Heart right ventricle (tissue), 16 donors: Measurements from ENCODE around the gene CDC42BPA. TPM values are rescaled to one million over a fixed set of nuclear protein-coding genes. Genes with fewer than 3 reads are reported as not detected.
A peak's percentile ranks its signal among the peaks of the same experiment; 100 is the strongest.
"Not testable (repeated sequence)": the region's sequence is repeated elsewhere in the genome, so short reads cannot be mapped to it uniquely, and the experiment has no call there.

Source experiments
- ATAC-seq, 8 donors: fragments of 200-7000 bp; cut with Tn5 transposase; one replicate each; pipeline ENCODE4 v1.9.1; 2020; ENCODE audit warnings: mild to moderate bottlenecking in 8 of 8, moderate library complexity in 8 of 8, moderate number of reproducible peaks in 1 of 8
- DNase-seq, 2 donors: peaks; one replicate each; pipeline ENCODE4 v3.0.0-alpha.2; 2020
- H3K27ac ChIP-seq, 10 donors: fragments of 200-600 bp; sonication (generic) in 2 of 10; one replicate each; pipeline versions ENCODE4 v1.5.0 to v1.8.0; 2020 to 2022; ENCODE audit warnings: mild to moderate bottlenecking in 3 of 10
- H3K27me3 ChIP-seq, 7 donors: fragments of 200-600 bp; one replicate each; pipeline ENCODE4 v1.8.0; 2021 to 2022; ENCODE audit warnings: mild to moderate bottlenecking in 2 of 7
- H3K36me3 ChIP-seq, 9 donors: fragments of 200-600 bp; sonication (generic) in 1 of 9; one replicate each; pipeline versions ENCODE4 v1.5.0 to v1.8.0; 2020 to 2022; ENCODE audit warnings: mild to moderate bottlenecking in 2 of 9
- H3K4me1 ChIP-seq, 9 donors: fragments of 200-600 bp; sonication (generic) in 1 of 9; one replicate each; pipeline versions ENCODE4 v1.5.0 to v1.8.0; 2020 to 2022; ENCODE audit warnings: mild to moderate bottlenecking in 4 of 9
- H3K4me3 ChIP-seq, 10 donors: fragments of 200-600 bp; sonication (generic) in 2 of 10; one replicate each; pipeline versions ENCODE4 v1.5.0 to v1.8.0; 2020 to 2022; ENCODE audit warnings: mild to moderate bottlenecking in 7 of 10, moderate library complexity in 2 of 10
- H3K9me3 ChIP-seq, 11 donors: fragments of 200-600 bp in 10 of 11; sonication (generic) in 2 of 11; one replicate each; pipeline versions ENCODE4 v1.5.0 to v1.8.0; 2013 to 2022; ENCODE audit warnings: mild to moderate bottlenecking in 2 of 11, control low read depth in 1 of 11, moderate library complexity in 1 of 11
- CTCF ChIP-seq, 9 donors: fragments of 200-600 bp; sonication (generic) in 2 of 9; IDR thresholded peaks; one replicate each; pipeline versions ENCODE4 v1.5.0 to v1.8.0; 2021 to 2022; ENCODE audit warnings: antibody characterized with exemption in 9 of 9, mild to moderate bottlenecking in 5 of 9, moderate library complexity in 1 of 9
- WGBS, 2 donors: extraction: QIAGEN DNeasy Blood & Tissue Kit; methylation state at CpG; one replicate each; pipeline ENCODE4 v1.1.7; 2013; ENCODE audit warnings: inconsistent platforms in 1 of 2; 5-methylcytosine and 5-hydroxymethylcytosine counted together
- intact Hi-C, 10 donors: fragments of 100-400 bp; cut with DNase I; formaldehyde crosslinking; loops; one replicate each; pipeline versions ENCODE4 v1.11.1 to v1.14.2; 2022
- polyA plus RNA-seq, 2 donors: library from polyadenylated mRNA; stranded (reverse); fragments of 200-250 nt; gene quantifications; one replicate each; pipeline ENCODE4 v1.2.3, GENCODE V29; 2013
- total RNA-seq, 10 donors: library from RNA; stranded (reverse); fragmentation: NEBNext Ultra II Directional in 3 of 10; extraction: Animal tissue kit (Norgen Biotek cat#: 25700) in 3 of 10; gene quantifications; one replicate each; pipeline versions ENCODE4 v1.2.1 to v1.2.4, GENCODE V29; 2021 to 2023
- donor health status: Arrhythmogenic right ventricular cardiomyopathy.
- donor health status: ischemic (EF 13 %, LVEDD 7.1; RV severe dilation, severe dysfunction).
- donor health status: healthy with polysubstance abuse.
- donor health status: DM: no; HTN: yes; CAD: no.
- donor health status: DM: no; HTN: no; CAD: no.
- donor health status: ischemic (EF 25% LVEDD 6.9; RV normal size, moderate dysfunction).
- donor health status: ischemic (EF 25% LVEDD 5.7; RV mildly dilated, moderate dysfunction).
- donor health status: healthy.
- donor health status: DM: yes; HTN: yes; CAD: no.
- donor health status: Ischemic cardiomyopathy.
- donor health status: ischemic (EF 35%, LVEDD 5.7; RV mildly dilated, moderate dysfunction).
- donor health status: nonischemic (EF 11% LVEDD 7.7; RV severe dilation, severe dysfunction).
- donor health status: DM: yes; HTN: yes; CAD: no.
- donor health status: PGD.
- donor health status: ischemic (EF 29% LVEDD 5.4; RV normal size, mild dysfunction).
- donor health status: nonischemic (EF 23%, LVEDD 6.1; RV moderate dilation, normal function).

CDC42BPA gene
- total and polyA plus RNA-seq, 12 donors, result 8.6 to 39.5 (median 31.5) TPM

GRCh38 chr1:227357171-227357926, 39.1 kb upstream of the CDC42BPA start:
- WGBS, 2 donors, result 22 to 44% methylated on average over 7 of the region's 7 CpGs
- Histone ChIP-seq H3K4me1 (peaks cover 4 to 34% (median 23%) of the 10 kb centered on the region in 9 donors), H3K4me3 (no peak overlapping the region), H3K27ac (peak overlapping the region; percentile 31 to 91 (median 74)), H3K36me3 (no peaks in the 10 kb centered on the region), H3K9me3 (no peaks in the 10 kb centered on the region), H3K27me3 (no peaks in the 10 kb centered on the region)
- ATAC-seq (peak; percentile 94 to 99 (median 98)), DNase-seq (peak; percentile 47 to 84)
- TF ChIP-seq CTCF (IDR thresholded peaks at IDR 0.05), result peak in 1 of 9 donors; percentile 22
- intact Hi-C loops, result loop anchor here in 5 of 10 donors (5.0 kb wide), 4 partner anchors 40 to 80 kb away; partner anchors contain the start of gene CDC42BPA (in 1 of the 5)

GRCh38 chr1:227356620-227357146, 38.4 kb upstream of the CDC42BPA start:
- Histone ChIP-seq H3K4me3 (no peak overlapping the region), H3K4me1 (peaks cover 5 to 41% (median 29%) of the 10 kb centered on the region in 9 donors), H3K36me3 (no peaks in the 10 kb centered on the region), H3K27me3 (no peaks in the 10 kb centered on the region), H3K27ac (peak overlapping the region in 9 of 10 donors; percentile 14 to 91 (median 74)), H3K9me3 (no peaks in the 10 kb centered on the region)
- 63 to 71% methylated on average over 7 of the region's 7 CpGs for WGBS, 2 donors
- ATAC-seq (peak in 5 of 8 donors; percentile 12 to 28 (median 21)), DNase-seq (no peak)
- intact Hi-C loops, result loop anchor here in 5 of 10 donors (5.0 kb wide), 4 partner anchors 39 to 81 kb away; partner anchors contain the start of gene CDC42BPA (in 1 of the 5)
- no peak for TF ChIP-seq CTCF (IDR thresholded peaks at IDR 0.05)

- no peak for ATAC-seq
- no peak overlapping the region for H3K4me3 ChIP-seq
- WGBS, 2 donors, result 90 to 92% methylated on average over 15 of the region's 15 CpGs
- intact Hi-C loops, result loop anchor here in 5 of 10 donors (2.0 to 5.0 kb wide), 5 partner anchors 37 to 82 kb away; partner anchors contain the start of gene CDC42BPA (in 2 of the 5)
- no peaks in the 10 kb centered on the region for H3K27me3 ChIP-seq
- DNase-seq, result no peak
- H3K27ac ChIP-seq, result no peak overlapping the region
- no peaks in the 10 kb centered on the region for H3K36me3 ChIP-seq
- H3K9me3 ChIP-seq, result no peaks in the 10 kb centered on the region
- TF ChIP-seq CTCF (IDR thresholded peaks at IDR 0.05), result no peak
- H3K4me1 ChIP-seq, result peaks cover 7 to 51% (median 39%) of the 10 kb centered on the region in 9 donors
Observed at GRCh38 chr1:227355542-227356245, 37.4 kb upstream of the CDC42BPA start.

- DNase-seq, result no peak
- WGBS, 2 donors, result 84% methylated on average over 4 of the region's 4 CpGs
- Histone ChIP-seq H3K4me3 (no peak overlapping the region), H3K27ac (no peak overlapping the region), H3K27me3 (no peaks in the 10 kb centered on the region), H3K36me3 (no peaks in the 10 kb centered on the region), H3K4me1 (peaks cover 7 to 48% (median 39%) of the 10 kb centered on the region in 9 donors), H3K9me3 (no peaks in the 10 kb centered on the region)
- intact Hi-C loops, result no loop called here
- no peak for TF ChIP-seq CTCF (IDR thresholded peaks at IDR 0.05)
- ATAC-seq, result no peak
Observed at GRCh38 chr1:227353186-227353585, 34.9 kb upstream of the CDC42BPA start.

GRCh38 chr1:227352164-227352563, 33.9 kb upstream of the CDC42BPA start:
- intact Hi-C loops, H3K36me3 ChIP-seq, DNase-seq, H3K9me3 ChIP-seq, ATAC-seq, H3K4me3 ChIP-seq, H3K27me3 ChIP-seq: not testable (repeated sequence)
- 89 to 97% methylated on average over 2 of the region's 2 CpGs for WGBS, 2 donors
- peaks cover 7 to 38% (median 30%) of the 10 kb centered on the region in 9 donors for H3K4me1 ChIP-seq
- H3K27ac ChIP-seq, result peak overlapping the region in 3 of 10 donors; percentile 12 to 48 (median 32)
